ENCODE data around the gene SCTR.

Gene SCTR

GRCh38 chr2:119440873-119441272 is 83.4 kb downstream of the SCTR start:
- DNase-seq: no peak

- peak; percentile 67 for DNase-seq
Measured at GRCh38 chr2:119440501-119440870, 83.8 kb downstream of the SCTR start.

- no peak for DNase-seq
Measured at GRCh38 chr2:119439574-119440500, 84.4 kb downstream of the SCTR start.

GRCh38 chr2:119438726-119439284 is 85.5 kb downstream of the SCTR start:
- DNase-seq: no peak

GRCh38 chr2:119438128-119438656 is 86.1 kb downstream of the SCTR start:
- DNase-seq: no peak

GRCh38 chr2:119436993-119437772 is 87.1 kb downstream of the SCTR start:
- no peak for DNase-seq

GRCh38 chr2:119435953-119436297 is 88.4 kb downstream of the SCTR start:
- no peak for DNase-seq

GRCh38 chr2:119435081-119435952 is 89.0 kb downstream of the SCTR start:
- no peak for DNase-seq

GRCh38 chr2:119434664-119435063 is 89.6 kb downstream of the SCTR start:
- no peak for DNase-seq

- DNase-seq: no peak
Measured at GRCh38 chr2:119433636-119434327, 90.5 kb downstream of the SCTR start.

GRCh38 chr2:119432851-119433522 is 91.3 kb downstream of the SCTR start:
- no peak for DNase-seq

GRCh38 chr2:119431976-119432850 is 92.1 kb downstream of the SCTR start:
- DNase-seq: no peak

- peak; percentile 94 for DNase-seq
Measured at GRCh38 chr2:119431155-119431975, 92.9 kb downstream of the SCTR start, which contains the start of gene TMEM37. TMEM37 (plus strand) TSS chr2:119431854; CDS start chr2:119431904, 50 bp downstream.

- DNase-seq: no peak
Measured at GRCh38 chr2:119430023-119430498, 94.2 kb downstream of the SCTR start.

- no peak for DNase-seq
Measured at GRCh38 chr2:119429225-119429981, 94.9 kb downstream of the SCTR start.

- no peak for DNase-seq
Measured at GRCh38 chr2:119428488-119429224, 95.6 kb downstream of the SCTR start.

GRCh38 chr2:119427756-119428155 is 96.5 kb downstream of the SCTR start:
- no peak for DNase-seq
